Measurements from ENCODE around the gene PPEF1.

Gene PPEF1

DNA sequence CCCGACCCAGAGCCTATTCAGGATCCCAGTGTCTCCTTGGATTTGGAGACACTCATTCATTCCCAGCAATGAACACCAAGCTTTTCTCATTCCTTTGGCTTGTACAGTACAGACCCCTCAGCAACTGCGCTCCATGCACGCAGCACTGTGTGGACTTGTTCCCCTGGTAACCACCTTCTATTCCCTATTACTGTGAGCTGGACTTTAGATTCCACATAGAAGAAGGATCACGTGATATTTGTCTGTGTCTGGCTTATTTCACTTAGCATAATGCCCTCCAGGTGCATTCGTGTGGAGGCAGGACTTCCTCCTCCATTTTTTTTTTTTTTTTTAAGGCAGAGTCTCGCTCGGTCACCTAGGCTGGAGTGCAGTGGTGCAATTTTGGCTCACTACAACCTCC lies 170.0 kb downstream of the PPEF1 start:
- DNase-seq (ENCODE audit: low read depth in 2 of 2) = no peak

Data from stimulated activated CD8-positive, alpha-beta memory T cell treated with anti-CD3 and anti-CD28 coated beads, Interleukin-2, amount 100 ng/mL, for 1 hour (primary cell).